Measurements from ENCODE around the gene WIPF3.

Gene WIPF3

GRCh38 chr7:29955075-29955792, 148.9 kb downstream of the WIPF3 start:
- DNase-seq (ENCODE audit: low read depth in 1 of 2, low spot score in 1 of 2): no peak
- TF ChIP-seq SPI1 (IDR thresholded peaks at IDR 0.05; ENCODE audit: borderline replicate concordance, low read depth) (no peak), CTCF (IDR thresholded peaks at IDR 0.05; ENCODE audit: insufficient read depth, low read length) (no peak), POLR2AphosphoS5 (IDR thresholded peaks at IDR 0.05; ENCODE audit: low read depth) (no peak), GABPA (IDR thresholded peaks at IDR 0.05; ENCODE audit: low read depth) (no peak)
- TF ChIP-seq, protein P1, sequence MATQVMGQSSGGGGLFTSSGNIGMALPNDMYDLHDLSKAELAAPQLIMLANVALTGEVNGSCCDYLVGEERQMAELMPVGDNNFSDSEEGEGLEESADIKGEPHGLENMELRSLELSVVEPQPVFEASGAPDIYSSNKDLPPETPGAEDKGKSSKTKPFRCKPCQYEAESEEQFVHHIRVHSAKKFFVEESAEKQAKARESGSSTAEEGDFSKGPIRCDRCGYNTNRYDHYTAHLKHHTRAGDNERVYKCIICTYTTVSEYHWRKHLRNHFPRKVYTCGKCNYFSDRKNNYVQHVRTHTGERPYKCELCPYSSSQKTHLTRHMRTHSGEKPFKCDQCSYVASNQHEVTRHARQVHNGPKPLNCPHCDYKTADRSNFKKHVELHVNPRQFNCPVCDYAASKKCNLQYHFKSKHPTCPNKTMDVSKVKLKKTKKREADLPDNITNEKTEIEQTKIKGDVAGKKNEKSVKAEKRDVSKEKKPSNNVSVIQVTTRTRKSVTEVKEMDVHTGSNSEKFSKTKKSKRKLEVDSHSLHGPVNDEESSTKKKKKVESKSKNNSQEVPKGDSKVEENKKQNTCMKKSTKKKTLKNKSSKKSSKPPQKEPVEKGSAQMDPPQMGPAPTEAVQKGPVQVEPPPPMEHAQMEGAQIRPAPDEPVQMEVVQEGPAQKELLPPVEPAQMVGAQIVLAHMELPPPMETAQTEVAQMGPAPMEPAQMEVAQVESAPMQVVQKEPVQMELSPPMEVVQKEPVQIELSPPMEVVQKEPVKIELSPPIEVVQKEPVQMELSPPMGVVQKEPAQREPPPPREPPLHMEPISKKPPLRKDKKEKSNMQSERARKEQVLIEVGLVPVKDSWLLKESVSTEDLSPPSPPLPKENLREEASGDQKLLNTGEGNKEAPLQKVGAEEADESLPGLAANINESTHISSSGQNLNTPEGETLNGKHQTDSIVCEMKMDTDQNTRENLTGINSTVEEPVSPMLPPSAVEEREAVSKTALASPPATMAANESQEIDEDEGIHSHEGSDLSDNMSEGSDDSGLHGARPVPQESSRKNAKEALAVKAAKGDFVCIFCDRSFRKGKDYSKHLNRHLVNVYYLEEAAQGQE (IDR thresholded peaks at IDR 0.05; ENCODE audit: insufficient replicate concordance, low read depth): no peak
- Histone ChIP-seq H3K27me3 (ENCODE audit: insufficient read depth, poor library complexity, severe bottlenecking) (no peaks in the 10 kb centered on the region), H3K27ac (replicated peaks) (no peak overlapping the region), H3K4me3 (replicated peaks; ENCODE audit: insufficient read depth, low read length) (no peak overlapping the region)

- no peak for TF ChIP-seq CTCF (IDR thresholded peaks at IDR 0.05; ENCODE audit: insufficient read depth, low read length)
- peak; percentile 68 for TF ChIP-seq SPI1 (IDR thresholded peaks at IDR 0.05; ENCODE audit: borderline replicate concordance, low read depth)
- Histone ChIP-seq H3K27ac (replicated peaks) (no peak overlapping the region), H3K27me3 (ENCODE audit: insufficient read depth, poor library complexity, severe bottlenecking) (no peaks in the 10 kb centered on the region), H3K4me3 (replicated peaks; ENCODE audit: insufficient read depth, low read length) (no peak overlapping the region)
- DNase-seq (ENCODE audit: low read depth in 1 of 2, low spot score in 1 of 2): peak; percentile 58 to 88
Measured at GRCh38 chr7:29955799-29956486, 149.6 kb downstream of the WIPF3 start.

DNA sequence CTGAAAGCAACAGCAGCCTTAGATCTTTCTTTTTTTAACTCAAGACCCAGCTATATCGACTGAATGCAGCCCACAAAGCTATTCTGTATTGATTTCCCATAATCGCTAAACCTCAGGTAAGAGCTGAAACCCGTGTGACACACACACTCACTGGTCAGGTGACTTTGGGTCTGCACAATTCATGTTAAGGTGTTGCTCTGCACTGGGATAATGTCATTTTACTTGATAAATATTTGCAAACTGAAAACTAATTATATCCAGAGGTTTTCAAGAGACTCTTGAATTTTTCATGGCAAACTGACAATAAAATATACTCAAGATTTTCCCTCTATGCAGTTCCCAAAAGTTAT, 150.2 kb downstream of the WIPF3 start:
- no peak for DNase-seq (ENCODE audit: low read depth in 1 of 2, low spot score in 1 of 2)
- no peaks in the 10 kb centered on the region for H3K27me3 ChIP-seq (ENCODE audit: insufficient read depth, poor library complexity, severe bottlenecking)
- TF ChIP-seq GABPA (IDR thresholded peaks at IDR 0.05; ENCODE audit: low read depth): no peak
- TF ChIP-seq, protein P1 (IDR thresholded peaks at IDR 0.05; ENCODE audit: insufficient replicate concordance, low read depth): no peak
- TF ChIP-seq SPI1 (IDR thresholded peaks at IDR 0.05; ENCODE audit: borderline replicate concordance, low read depth): no peak
- H3K27ac ChIP-seq (replicated peaks): no peak overlapping the region
- H3K4me3 ChIP-seq (replicated peaks; ENCODE audit: insufficient read depth, low read length): no peak overlapping the region

- no peak overlapping the region for H3K27ac ChIP-seq (replicated peaks)
- DNase-seq (ENCODE audit: low read depth in 1 of 2, low spot score in 1 of 2): no peak
- no peaks in the 10 kb centered on the region for H3K27me3 ChIP-seq (ENCODE audit: insufficient read depth, poor library complexity, severe bottlenecking)
- no peak overlapping the region for H3K4me3 ChIP-seq (replicated peaks; ENCODE audit: insufficient read depth, low read length)
- TF ChIP-seq SPI1 (IDR thresholded peaks at IDR 0.05; ENCODE audit: borderline replicate concordance, low read depth) (no peak), GABPA (IDR thresholded peaks at IDR 0.05; ENCODE audit: low read depth) (no peak), CTCF (IDR thresholded peaks at IDR 0.05; ENCODE audit: insufficient read depth, low read length) (no peak), POLR2AphosphoS5 (IDR thresholded peaks at IDR 0.05; ENCODE audit: low read depth) (no peak)
- TF ChIP-seq, protein P1 (IDR thresholded peaks at IDR 0.05; ENCODE audit: insufficient replicate concordance, low read depth): no peak
Measured at GRCh38 chr7:29957521-29958310, 151.4 kb downstream of the WIPF3 start.

Measured in HL-60 (cell line).